ENCODE measurements around the gene PPIE.
"Not testable (repeated sequence)": the region's sequence is repeated elsewhere in the genome, so short reads cannot be mapped to it uniquely, and the experiment has no call there.

Gene PPIE

GRCh38 chr1:39777896-39778295 is 39.2 kb downstream of the PPIE start:
- DNase-seq (ENCODE audit: low spot score): not testable (repeated sequence)

- not testable (repeated sequence) for DNase-seq (ENCODE audit: low spot score)
Observed at GRCh38 chr1:39778463-39779099, 39.9 kb downstream of the PPIE start.

GRCh38 chr1:39779137-39779536 is 40.5 kb downstream of the PPIE start:
- DNase-seq (ENCODE audit: low spot score): no peak

- peak; percentile 20 for DNase-seq (ENCODE audit: low spot score)
Observed at GRCh38 chr1:39779821-39780220, 41.1 kb downstream of the PPIE start.

GRCh38 chr1:39781349-39781715 is 42.6 kb downstream of the PPIE start:
- DNase-seq (ENCODE audit: low spot score): no peak

- no peak for DNase-seq (ENCODE audit: low spot score)
Observed at GRCh38 chr1:39782103-39782502, 43.4 kb downstream of the PPIE start.

- not testable (repeated sequence) for DNase-seq (ENCODE audit: low spot score)
Observed at GRCh38 chr1:39782685-39783084, 44.0 kb downstream of the PPIE start.

GRCh38 chr1:39786303-39787107 is 47.8 kb downstream of the PPIE start:
- not testable (repeated sequence) for DNase-seq (ENCODE audit: low spot score)

- DNase-seq (ENCODE audit: low spot score): not testable (repeated sequence)
Observed at GRCh38 chr1:39787108-39787375, 48.4 kb downstream of the PPIE start.

GRCh38 chr1:39787468-39787867 is 48.8 kb downstream of the PPIE start:
- no peak for DNase-seq (ENCODE audit: low spot score)

GRCh38 chr1:39787964-39788363 is 49.3 kb downstream of the PPIE start:
- DNase-seq (ENCODE audit: low spot score): not testable (repeated sequence)

GRCh38 chr1:39788426-39788757 is 49.7 kb downstream of the PPIE start:
- no peak for DNase-seq (ENCODE audit: low spot score)

- DNase-seq (ENCODE audit: low spot score): no peak
Observed at GRCh38 chr1:39788758-39789570, 50.3 kb downstream of the PPIE start, which contains the start of gene BMP8B. Gene BMP8B, minus strand, starts transcription at chr1:39788865. Its CDS starts 380 bp downstream, at chr1:39788485.

- DNase-seq (ENCODE audit: low spot score): no peak
Observed at GRCh38 chr1:39789571-39790110, 51.0 kb downstream of the PPIE start.

GRCh38 chr1:39791838-39792237 is 53.2 kb downstream of the PPIE start:
- DNase-seq (ENCODE audit: low spot score): no peak

- DNase-seq (ENCODE audit: low spot score): no peak
Observed at GRCh38 chr1:39795651-39796050, 57.0 kb downstream of the PPIE start.

GRCh38 chr1:39798859-39799769 is 60.4 kb downstream of the PPIE start:
- DNase-seq (ENCODE audit: low spot score): not testable (repeated sequence)

GRCh38 chr1:39799770-39800470 is 61.2 kb downstream of the PPIE start:
- DNase-seq (ENCODE audit: low spot score): no peak

GRCh38 chr1:39800471-39800835 is 61.8 kb downstream of the PPIE start:
- no peak for DNase-seq (ENCODE audit: low spot score)

GRCh38 chr1:39802496-39803260 is 64.0 kb downstream of the PPIE start:
- no peak for DNase-seq (ENCODE audit: low spot score)

Measured in left forelimb (tissue), 1 donor.